Kidney epithelial cell (primary cell): ENCODE data around the gene LRCH1. TPM values are rescaled to one million over a fixed set of nuclear protein-coding genes. Genes with fewer than 3 reads are reported as not detected.
"Not testable (repeated sequence)": the region's sequence is repeated elsewhere in the genome, so short reads cannot be mapped to it uniquely, and the experiment has no call there.

Experiments
- DNase-seq: peaks from one replicate; pipeline ENCODE4 v3.0.0-alpha.2; 2010; ENCODE audit warnings: low read depth
- H3K27me3 ChIP-seq: 2 replicates; pipeline ENCODE4 v1.6.0; 2011; ENCODE audit warnings: low read length; ENCODE audit not compliant: control insufficient read depth, insufficient read depth
- H3K36me3 ChIP-seq: 2 replicates; pipeline ENCODE4 v1.5.1; 2011; ENCODE audit warnings: low read length; ENCODE audit not compliant: control insufficient read depth, insufficient read depth
- H3K4me3 ChIP-seq: 2 replicates; pipeline ENCODE4 v1.5.1; 2011; ENCODE audit warnings: low read depth, mild to moderate bottlenecking, control low read depth, low read length
- total RNA-seq: library from RNA; depleted of rRNA; stranded (reverse); fragments of >200 nt; gene quantifications from 2 replicates; pipeline ENCODE4 v1.2.3, GENCODE V29; 2015
- TF ChIP-seq, protein P1 (sequence below): IDR thresholded peaks from 2 replicates; pipeline ENCODE4 v1.5.1; 2011; ENCODE audit warnings: mild to moderate bottlenecking, moderate library complexity, low read length, control low read depth, inconsistent platforms; ENCODE audit not compliant: insufficient read depth, poor library complexity, severe bottlenecking

Gene LRCH1
- total RNA-seq, 1 donor from 2014 or later: 14.0 TPM

DNA sequence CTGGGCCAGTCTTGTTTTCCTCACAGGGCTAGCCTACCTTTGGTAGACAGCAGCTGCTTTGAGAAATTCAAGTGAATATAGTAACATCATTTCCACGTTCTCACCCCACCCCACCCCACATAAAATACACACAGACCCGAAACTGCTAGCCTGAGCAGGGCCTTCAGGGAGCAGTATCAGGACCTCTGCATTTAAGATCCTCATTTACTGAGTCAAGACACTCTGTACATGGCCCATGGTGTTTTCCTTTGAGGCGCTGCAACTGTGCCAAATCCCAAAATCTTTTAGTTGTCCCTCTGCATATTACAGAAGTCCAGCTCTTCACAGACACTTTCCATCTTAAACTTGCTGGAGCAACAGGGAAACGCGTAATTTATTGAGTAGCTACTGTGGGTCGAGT lies 200.9 kb downstream of the LRCH1 start:
- Histone ChIP-seq H3K36me3 (peaks cover 3% of the 10 kb centered on the region), H3K27me3 (no peaks in the 10 kb centered on the region), H3K4me3 (no peak overlapping the region)
- TF ChIP-seq, protein P1, sequence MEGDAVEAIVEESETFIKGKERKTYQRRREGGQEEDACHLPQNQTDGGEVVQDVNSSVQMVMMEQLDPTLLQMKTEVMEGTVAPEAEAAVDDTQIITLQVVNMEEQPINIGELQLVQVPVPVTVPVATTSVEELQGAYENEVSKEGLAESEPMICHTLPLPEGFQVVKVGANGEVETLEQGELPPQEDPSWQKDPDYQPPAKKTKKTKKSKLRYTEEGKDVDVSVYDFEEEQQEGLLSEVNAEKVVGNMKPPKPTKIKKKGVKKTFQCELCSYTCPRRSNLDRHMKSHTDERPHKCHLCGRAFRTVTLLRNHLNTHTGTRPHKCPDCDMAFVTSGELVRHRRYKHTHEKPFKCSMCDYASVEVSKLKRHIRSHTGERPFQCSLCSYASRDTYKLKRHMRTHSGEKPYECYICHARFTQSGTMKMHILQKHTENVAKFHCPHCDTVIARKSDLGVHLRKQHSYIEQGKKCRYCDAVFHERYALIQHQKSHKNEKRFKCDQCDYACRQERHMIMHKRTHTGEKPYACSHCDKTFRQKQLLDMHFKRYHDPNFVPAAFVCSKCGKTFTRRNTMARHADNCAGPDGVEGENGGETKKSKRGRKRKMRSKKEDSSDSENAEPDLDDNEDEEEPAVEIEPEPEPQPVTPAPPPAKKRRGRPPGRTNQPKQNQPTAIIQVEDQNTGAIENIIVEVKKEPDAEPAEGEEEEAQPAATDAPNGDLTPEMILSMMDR: no peak
- no peak for DNase-seq

DNA sequence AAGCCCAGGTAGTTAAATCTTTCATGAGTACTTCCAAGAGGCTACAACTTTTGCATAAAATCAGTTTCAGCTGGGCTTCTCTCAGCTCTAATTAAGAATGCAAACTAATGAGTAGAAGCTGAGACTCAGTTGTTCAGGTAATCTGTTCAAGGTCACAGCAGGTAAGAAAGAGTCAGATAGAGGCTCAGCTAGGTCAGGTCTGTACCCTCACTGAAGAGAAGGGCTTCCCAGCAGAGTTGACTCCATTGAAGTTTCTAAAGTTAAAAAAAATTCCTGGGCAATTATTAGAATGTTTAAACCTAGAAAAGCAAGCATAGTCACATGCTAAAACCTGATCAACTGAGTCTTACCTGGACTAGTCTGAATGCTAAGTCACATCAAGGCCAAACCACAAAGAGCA lies 201.8 kb downstream of the LRCH1 start:
- DNase-seq: no peak
- Histone ChIP-seq H3K4me3 (no peak overlapping the region), H3K27me3 (no peaks in the 10 kb centered on the region), H3K36me3 (peaks cover 3% of the 10 kb centered on the region)
- TF ChIP-seq, protein P1: no peak

DNA sequence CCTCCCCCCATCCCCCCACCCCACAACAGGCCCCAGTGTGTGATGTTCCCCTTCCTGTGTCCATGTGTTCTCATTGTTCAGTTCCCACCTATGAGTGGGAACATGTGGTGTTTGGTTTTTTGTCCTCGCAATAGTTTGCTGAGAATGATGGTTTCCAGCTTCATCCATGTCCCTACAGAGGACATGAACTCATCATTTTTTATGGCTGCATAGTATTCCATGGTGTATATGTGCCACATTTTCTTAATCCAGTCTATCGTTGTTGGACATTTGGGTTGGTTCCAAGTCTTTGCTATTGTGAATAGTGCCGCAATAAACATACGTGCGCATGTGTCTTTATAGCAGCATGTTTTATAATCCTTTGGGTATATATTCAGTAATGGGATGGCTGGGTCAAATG lies 202.5 kb downstream of the LRCH1 start:
- H3K36me3 ChIP-seq, H3K4me3 ChIP-seq, H3K27me3 ChIP-seq, DNase-seq: not testable (repeated sequence)

DNA sequence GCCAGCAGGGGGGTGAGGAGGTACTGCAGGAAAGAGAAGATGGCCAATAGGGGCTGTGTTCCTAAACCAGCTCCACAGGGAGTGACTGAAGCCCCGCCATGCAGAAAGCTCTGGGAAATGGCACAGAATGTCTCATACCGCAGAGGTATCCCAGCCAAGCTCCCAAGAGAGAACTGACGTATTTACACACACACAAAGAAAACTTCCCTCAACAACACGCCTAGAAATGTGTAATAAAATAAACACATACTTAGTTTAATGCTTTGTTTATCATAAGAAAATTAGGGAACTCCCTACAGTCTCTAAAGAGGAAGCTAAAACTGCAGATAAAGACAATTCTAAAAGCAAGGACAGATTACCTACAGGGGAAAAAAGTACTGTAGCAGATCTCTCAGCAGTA lies 204.0 kb downstream of the LRCH1 start:
- TF ChIP-seq, protein P1: no peak
- no peak for DNase-seq
- H3K27me3 ChIP-seq: no peaks in the 10 kb centered on the region
- H3K36me3 ChIP-seq: peaks cover 2% of the 10 kb centered on the region
- H3K4me3 ChIP-seq: no peak overlapping the region

DNA sequence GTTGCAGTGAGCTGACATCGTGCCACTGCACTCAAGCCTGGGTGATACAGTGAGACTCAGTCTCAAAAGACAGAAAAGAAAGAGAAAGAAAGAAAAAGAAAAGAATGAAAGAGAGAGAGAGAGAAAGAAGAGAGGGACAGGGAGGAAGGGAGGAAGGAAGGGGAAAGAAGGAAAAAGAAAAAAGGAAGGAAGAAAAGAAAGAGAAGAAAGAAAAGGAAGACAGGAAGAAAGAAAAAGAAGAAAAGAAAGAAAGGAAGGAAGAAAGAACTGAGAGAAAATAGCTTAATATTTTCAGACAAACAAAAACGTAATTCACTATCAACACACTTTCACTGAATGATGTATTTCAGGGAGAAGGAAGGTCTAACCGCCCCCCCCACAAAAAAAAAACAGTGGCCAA lies 204.7 kb downstream of the LRCH1 start:
- TF ChIP-seq, protein P1: no peak
- no peak for DNase-seq
- no peak overlapping the region for H3K4me3 ChIP-seq
- H3K27me3 ChIP-seq: no peaks in the 10 kb centered on the region
- no peaks in the 10 kb centered on the region for H3K36me3 ChIP-seq

DNA sequence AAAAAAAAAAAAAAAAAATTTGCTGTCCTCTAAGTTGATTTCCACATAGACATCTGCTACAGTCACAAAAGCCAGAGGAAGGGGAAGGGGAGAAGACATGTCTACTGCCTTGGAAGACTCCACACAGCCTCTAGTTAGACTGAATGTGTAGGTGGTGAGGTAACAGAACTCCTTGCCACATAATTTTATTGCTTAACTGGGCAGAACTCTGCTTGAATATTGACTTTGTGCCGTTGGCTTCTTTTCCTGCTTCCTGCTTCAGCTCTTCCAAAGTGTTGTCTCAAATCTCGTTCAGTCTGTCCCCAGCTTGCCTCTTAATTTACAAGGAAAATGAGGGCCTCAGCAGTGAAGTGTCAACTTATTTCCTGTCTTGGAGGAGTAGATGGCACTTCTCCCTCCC lies 206.9 kb downstream of the LRCH1 start:
- no peak overlapping the region for H3K4me3 ChIP-seq
- no peak for DNase-seq
- H3K36me3 ChIP-seq: no peaks in the 10 kb centered on the region
- TF ChIP-seq, protein P1: no peak
- H3K27me3 ChIP-seq: no peaks in the 10 kb centered on the region
